HepG2 (cell line): ENCODE measurements around the gene SPSB1. TPM values are rescaled to one million over a fixed set of nuclear protein-coding genes. Genes with fewer than 3 reads are reported as not detected.

ENCODE experiments used
- CBX5 ChIP-seq: sonication (generic); formaldehyde crosslinking; IDR thresholded peaks from 2 replicates; pipeline ENCODE4 v1.4.0; 2020; ENCODE audit warnings: missing genetic modification reagents, borderline replicate concordance
- HNRNPH1 ChIP-seq: fragments of 200-400 bp; formaldehyde crosslinking; optimal IDR thresholded peaks from 2 replicates; pipeline ENCODE3; 2017; ENCODE audit warnings: mild to moderate bottlenecking, low read depth, low read length
- MBNL3 ChIP-seq: fragments of 250-450 bp; sonication (Bioruptor Pico); conservative IDR thresholded peaks from 2 replicates; pipeline ENCODE4 v1.8.0; 2022; ENCODE audit warnings: mild to moderate bottlenecking, inconsistent platforms
- NPAS2 ChIP-seq: sonication (generic); formaldehyde crosslinking; IDR thresholded peaks from 2 replicates; pipeline ENCODE4 v1.8.0; 2022; ENCODE audit warnings: mild to moderate bottlenecking, missing genetic modification reagents, borderline replicate concordance
- NRL ChIP-seq: sonication (generic); formaldehyde crosslinking; IDR thresholded peaks from 2 replicates; pipeline ENCODE4 v1.5.0; 2020; ENCODE audit warnings: missing genetic modification reagents, mild to moderate bottlenecking, moderate library complexity, borderline replicate concordance
- REXO4 ChIP-seq: sonication (generic); formaldehyde crosslinking; IDR thresholded peaks from 2 replicates; pipeline ENCODE4 v1.8.0; 2022; ENCODE audit warnings: missing genetic modification reagents, mild to moderate bottlenecking, borderline replicate concordance
- SMAD9 ChIP-seq: sonication (generic); formaldehyde crosslinking; IDR thresholded peaks from 2 replicates; pipeline ENCODE4 v1.5.1; 2020; ENCODE audit warnings: mild to moderate bottlenecking, missing genetic modification reagents
- ZNF136 ChIP-seq: sonication (generic); formaldehyde crosslinking; IDR thresholded peaks from 2 replicates; pipeline ENCODE4 v1.8.1; 2022; ENCODE audit warnings: low read depth, mild to moderate bottlenecking, moderate library complexity, missing genetic modification reagents
- ZNF296 ChIP-seq: sonication (generic); formaldehyde crosslinking; conservative IDR thresholded peaks from 2 replicates; pipeline ENCODE4 v1.5.0; 2020; ENCODE audit warnings: mild to moderate bottlenecking, missing genetic modification reagents
- ZNF720 ChIP-seq: sonication (generic); formaldehyde crosslinking; IDR thresholded peaks from 2 replicates; pipeline ENCODE4 v1.4.0; 2020; ENCODE audit warnings: missing genetic modification reagents
- ZNF749 ChIP-seq: sonication (generic); formaldehyde crosslinking; IDR thresholded peaks from 2 replicates; pipeline ENCODE4 v1.8.0; 2022; ENCODE audit warnings: mild to moderate bottlenecking, missing genetic modification reagents, moderate library complexity, borderline replicate concordance
- polyA plus RNA-seq, 8 experiments: library from polyadenylated mRNA; depleted of rRNA in 3 of 8; stranded (reverse) in 7 of 8; unstranded in 1 of 8; fragments of >200 nt; fragmentation: Illumina TruSeq in 4 of 8; extraction: Trizol in 4 of 8; gene quantifications; 2 replicates each; pipeline versions ENCODE4 v1.2.1 to v1.2.3, GENCODE V29; 2011 to 2016; ENCODE audit warnings: low read depth in 4 of 8, missing spikeins in 1 of 8, mixed read lengths in 1 of 8; ENCODE audit not compliant: insufficient read depth in 1 of 8
- total RNA-seq, 5 experiments: library from RNA; depleted of rRNA; stranded (reverse); fragments of >200 nt; fragmentation: Illumina TruSeq; extraction: Trizol; gene quantifications; 2 replicates each; pipeline ENCODE4 v1.2.3, GENCODE V29; 2016; ENCODE audit warnings: low read depth in 1 of 5
- TF ChIP-seq, protein P1 (sequence below): sonication (generic); formaldehyde crosslinking; conservative IDR thresholded peaks from 2 replicates; pipeline ENCODE4 v1.4.0; 2020; ENCODE audit warnings: mild to moderate bottlenecking, missing genetic modification reagents, moderate library complexity
- TF ChIP-seq, protein P2 (sequence below): sonication (generic); formaldehyde crosslinking; IDR thresholded peaks from 2 replicates; pipeline ENCODE4 v1.5.0; 2020; ENCODE audit warnings: missing genetic modification reagents
- TF ChIP-seq, protein P3 (sequence below): sonication (generic); formaldehyde crosslinking; IDR thresholded peaks from 2 replicates; pipeline ENCODE4 v1.9.0; 2021; ENCODE audit warnings: mild to moderate bottlenecking, missing genetic modification reagents
- TF ChIP-seq, protein P4 (sequence below): sonication (generic); formaldehyde crosslinking; conservative IDR thresholded peaks from 2 replicates; pipeline ENCODE4 v1.4.0; 2020; ENCODE audit warnings: missing genetic modification reagents
- TF ChIP-seq, protein P5 (sequence below): sonication (generic); formaldehyde crosslinking; IDR thresholded peaks from 2 replicates; pipeline ENCODE4 v1.8.0; 2022; ENCODE audit warnings: missing genetic modification reagents, mild to moderate bottlenecking, borderline replicate concordance

The SPSB1 gene
- total and polyA plus RNA-seq, 2 of the 13 experiments (the other 11 are each of a cell fraction or from before 2014, with no cell fraction given) = 5.0 to 8.0 TPM

DNA sequence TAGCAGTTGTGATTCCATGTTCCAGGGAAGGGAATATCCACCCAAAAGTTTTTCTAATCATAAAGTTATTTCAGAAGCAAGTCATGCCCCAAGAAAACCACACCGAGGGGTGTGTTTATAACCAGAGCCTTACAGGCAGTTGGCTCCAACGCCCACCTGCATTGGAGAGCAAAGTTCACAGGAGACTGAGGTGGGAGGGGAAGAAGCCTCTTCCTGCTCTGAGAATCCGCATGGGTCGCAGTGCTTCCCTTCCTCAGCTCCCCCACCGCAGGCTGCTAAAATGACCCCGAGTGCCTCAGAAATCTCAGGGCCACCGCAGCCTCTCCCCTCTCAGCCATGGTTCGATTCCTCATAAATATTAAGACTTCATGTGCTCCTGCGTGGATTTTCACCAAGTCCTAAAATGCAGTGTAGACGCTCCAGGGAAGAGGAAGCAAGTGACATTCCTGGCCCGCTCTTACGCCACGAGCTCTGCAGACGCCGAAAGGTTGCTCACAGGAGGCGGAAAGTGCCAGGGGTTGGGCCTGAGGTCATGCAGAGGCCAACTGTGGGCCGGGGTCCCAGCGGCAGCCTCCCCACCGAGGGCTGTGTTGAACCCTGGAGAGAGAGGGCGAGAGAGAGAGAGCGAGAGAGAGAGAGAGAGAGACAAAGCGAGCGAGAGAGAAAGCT lies 13.4 kb upstream of the SPSB1 start (continued):
- TF ChIP-seq, protein P1, sequence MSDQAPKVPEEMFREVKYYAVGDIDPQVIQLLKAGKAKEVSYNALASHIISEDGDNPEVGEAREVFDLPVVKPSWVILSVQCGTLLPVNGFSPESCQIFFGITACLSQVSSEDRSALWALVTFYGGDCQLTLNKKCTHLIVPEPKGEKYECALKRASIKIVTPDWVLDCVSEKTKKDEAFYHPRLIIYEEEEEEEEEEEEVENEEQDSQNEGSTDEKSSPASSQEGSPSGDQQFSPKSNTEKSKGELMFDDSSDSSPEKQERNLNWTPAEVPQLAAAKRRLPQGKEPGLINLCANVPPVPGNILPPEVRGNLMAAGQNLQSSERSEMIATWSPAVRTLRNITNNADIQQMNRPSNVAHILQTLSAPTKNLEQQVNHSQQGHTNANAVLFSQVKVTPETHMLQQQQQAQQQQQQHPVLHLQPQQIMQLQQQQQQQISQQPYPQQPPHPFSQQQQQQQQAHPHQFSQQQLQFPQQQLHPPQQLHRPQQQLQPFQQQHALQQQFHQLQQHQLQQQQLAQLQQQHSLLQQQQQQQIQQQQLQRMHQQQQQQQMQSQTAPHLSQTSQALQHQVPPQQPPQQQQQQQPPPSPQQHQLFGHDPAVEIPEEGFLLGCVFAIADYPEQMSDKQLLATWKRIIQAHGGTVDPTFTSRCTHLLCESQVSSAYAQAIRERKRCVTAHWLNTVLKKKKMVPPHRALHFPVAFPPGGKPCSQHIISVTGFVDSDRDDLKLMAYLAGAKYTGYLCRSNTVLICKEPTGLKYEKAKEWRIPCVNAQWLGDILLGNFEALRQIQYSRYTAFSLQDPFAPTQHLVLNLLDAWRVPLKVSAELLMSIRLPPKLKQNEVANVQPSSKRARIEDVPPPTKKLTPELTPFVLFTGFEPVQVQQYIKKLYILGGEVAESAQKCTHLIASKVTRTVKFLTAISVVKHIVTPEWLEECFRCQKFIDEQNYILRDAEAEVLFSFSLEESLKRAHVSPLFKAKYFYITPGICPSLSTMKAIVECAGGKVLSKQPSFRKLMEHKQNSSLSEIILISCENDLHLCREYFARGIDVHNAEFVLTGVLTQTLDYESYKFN = peak; percentile 46
- no peak for TF ChIP-seq ZNF296 (CRISPR knock-in tag)
- no peak for TF ChIP-seq HNRNPH1
- TF ChIP-seq CBX5 (CRISPR knock-in tag) = no peak
- TF ChIP-seq, protein P2, sequence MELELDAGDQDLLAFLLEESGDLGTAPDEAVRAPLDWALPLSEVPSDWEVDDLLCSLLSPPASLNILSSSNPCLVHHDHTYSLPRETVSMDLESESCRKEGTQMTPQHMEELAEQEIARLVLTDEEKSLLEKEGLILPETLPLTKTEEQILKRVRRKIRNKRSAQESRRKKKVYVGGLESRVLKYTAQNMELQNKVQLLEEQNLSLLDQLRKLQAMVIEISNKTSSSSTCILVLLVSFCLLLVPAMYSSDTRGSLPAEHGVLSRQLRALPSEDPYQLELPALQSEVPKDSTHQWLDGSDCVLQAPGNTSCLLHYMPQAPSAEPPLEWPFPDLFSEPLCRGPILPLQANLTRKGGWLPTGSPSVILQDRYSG = no peak
- TF ChIP-seq, protein P3, sequence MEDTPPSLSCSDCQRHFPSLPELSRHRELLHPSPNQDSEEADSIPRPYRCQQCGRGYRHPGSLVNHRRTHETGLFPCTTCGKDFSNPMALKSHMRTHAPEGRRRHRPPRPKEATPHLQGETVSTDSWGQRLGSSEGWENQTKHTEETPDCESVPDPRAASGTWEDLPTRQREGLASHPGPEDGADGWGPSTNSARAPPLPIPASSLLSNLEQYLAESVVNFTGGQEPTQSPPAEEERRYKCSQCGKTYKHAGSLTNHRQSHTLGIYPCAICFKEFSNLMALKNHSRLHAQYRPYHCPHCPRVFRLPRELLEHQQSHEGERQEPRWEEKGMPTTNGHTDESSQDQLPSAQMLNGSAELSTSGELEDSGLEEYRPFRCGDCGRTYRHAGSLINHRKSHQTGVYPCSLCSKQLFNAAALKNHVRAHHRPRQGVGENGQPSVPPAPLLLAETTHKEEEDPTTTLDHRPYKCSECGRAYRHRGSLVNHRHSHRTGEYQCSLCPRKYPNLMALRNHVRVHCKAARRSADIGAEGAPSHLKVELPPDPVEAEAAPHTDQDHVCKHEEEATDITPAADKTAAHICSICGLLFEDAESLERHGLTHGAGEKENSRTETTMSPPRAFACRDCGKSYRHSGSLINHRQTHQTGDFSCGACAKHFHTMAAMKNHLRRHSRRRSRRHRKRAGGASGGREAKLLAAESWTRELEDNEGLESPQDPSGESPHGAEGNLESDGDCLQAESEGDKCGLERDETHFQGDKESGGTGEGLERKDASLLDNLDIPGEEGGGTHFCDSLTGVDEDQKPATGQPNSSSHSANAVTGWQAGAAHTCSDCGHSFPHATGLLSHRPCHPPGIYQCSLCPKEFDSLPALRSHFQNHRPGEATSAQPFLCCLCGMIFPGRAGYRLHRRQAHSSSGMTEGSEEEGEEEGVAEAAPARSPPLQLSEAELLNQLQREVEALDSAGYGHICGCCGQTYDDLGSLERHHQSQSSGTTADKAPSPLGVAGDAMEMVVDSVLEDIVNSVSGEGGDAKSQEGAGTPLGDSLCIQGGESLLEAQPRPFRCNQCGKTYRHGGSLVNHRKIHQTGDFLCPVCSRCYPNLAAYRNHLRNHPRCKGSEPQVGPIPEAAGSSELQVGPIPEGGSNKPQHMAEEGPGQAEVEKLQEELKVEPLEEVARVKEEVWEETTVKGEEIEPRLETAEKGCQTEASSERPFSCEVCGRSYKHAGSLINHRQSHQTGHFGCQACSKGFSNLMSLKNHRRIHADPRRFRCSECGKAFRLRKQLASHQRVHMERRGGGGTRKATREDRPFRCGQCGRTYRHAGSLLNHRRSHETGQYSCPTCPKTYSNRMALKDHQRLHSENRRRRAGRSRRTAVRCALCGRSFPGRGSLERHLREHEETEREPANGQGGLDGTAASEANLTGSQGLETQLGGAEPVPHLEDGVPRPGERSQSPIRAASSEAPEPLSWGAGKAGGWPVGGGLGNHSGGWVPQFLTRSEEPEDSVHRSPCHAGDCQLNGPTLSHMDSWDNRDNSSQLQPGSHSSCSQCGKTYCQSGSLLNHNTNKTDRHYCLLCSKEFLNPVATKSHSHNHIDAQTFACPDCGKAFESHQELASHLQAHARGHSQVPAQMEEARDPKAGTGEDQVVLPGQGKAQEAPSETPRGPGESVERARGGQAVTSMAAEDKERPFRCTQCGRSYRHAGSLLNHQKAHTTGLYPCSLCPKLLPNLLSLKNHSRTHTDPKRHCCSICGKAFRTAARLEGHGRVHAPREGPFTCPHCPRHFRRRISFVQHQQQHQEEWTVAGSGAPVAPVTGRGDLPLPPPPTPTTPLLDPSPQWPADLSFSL (CRISPR knock-in tag) = no peak
- TF ChIP-seq ZNF749 (CRISPR knock-in tag) = no peak
- TF ChIP-seq ZNF136 (CRISPR knock-in tag) = no peak
- no peak for TF ChIP-seq MBNL3 (CRISPR knock-in tag)
- TF ChIP-seq, protein P4, sequence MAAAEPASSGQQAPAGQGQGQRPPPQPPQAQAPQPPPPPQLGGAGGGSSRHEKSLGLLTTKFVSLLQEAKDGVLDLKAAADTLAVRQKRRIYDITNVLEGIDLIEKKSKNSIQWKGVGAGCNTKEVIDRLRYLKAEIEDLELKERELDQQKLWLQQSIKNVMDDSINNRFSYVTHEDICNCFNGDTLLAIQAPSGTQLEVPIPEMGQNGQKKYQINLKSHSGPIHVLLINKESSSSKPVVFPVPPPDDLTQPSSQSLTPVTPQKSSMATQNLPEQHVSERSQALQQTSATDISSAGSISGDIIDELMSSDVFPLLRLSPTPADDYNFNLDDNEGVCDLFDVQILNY (CRISPR knock-in tag) = no peak
- no peak for TF ChIP-seq NRL (CRISPR knock-in tag)
- TF ChIP-seq ZNF720 = no peak
- TF ChIP-seq SMAD9 (CRISPR knock-in tag) = no peak
- TF ChIP-seq, protein P5, sequence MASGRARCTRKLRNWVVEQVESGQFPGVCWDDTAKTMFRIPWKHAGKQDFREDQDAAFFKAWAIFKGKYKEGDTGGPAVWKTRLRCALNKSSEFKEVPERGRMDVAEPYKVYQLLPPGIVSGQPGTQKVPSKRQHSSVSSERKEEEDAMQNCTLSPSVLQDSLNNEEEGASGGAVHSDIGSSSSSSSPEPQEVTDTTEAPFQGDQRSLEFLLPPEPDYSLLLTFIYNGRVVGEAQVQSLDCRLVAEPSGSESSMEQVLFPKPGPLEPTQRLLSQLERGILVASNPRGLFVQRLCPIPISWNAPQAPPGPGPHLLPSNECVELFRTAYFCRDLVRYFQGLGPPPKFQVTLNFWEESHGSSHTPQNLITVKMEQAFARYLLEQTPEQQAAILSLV = 0 out of 2 replicates have a peak, but pooled peaks have one; percentile 23
- no peak for TF ChIP-seq NPAS2
- no peak for TF ChIP-seq REXO4 (CRISPR knock-in tag)
